Epidermal melanocyte (primary cell): Measurements from ENCODE around the gene DMRT2.

Source experiments
- DNase-seq: peaks from one replicate; pipeline ENCODE4 v3.0.0; 2011; ENCODE audit warnings: low spot score; ENCODE audit not compliant: insufficient read length

DMRT2 gene

GRCh38 chr9:1046639-1047572 is 3.3 kb upstream of the DMRT2 start:
- no peak for DNase-seq

GRCh38 chr9:1047591-1048230 is 2.4 kb upstream of the DMRT2 start:
- no peak for DNase-seq

GRCh38 chr9:1048231-1048619 is 1.9 kb upstream of the DMRT2 start:
- DNase-seq, result no peak

- DNase-seq, result no peak
Measured at GRCh38 chr9:1048811-1049210, 1.3 kb upstream of the DMRT2 start.

GRCh38 chr9:1049641-1050040 is 516 bp upstream of the DMRT2 start:
- DNase-seq, result no peak

- no peak for DNase-seq
Measured at GRCh38 chr9:1051210-1051583, 1.0 kb downstream of the DMRT2 start.

- DNase-seq, result no peak
Measured at GRCh38 chr9:1051584-1052275, 1.6 kb downstream of the DMRT2 start.

GRCh38 chr9:1052365-1053281 is 2.5 kb downstream of the DMRT2 start:
- no peak for DNase-seq

- DNase-seq, result no peak
Measured at GRCh38 chr9:1053282-1053621, 3.1 kb downstream of the DMRT2 start.

GRCh38 chr9:1053986-1054425 is 3.8 kb downstream of the DMRT2 start:
- DNase-seq, result no peak

GRCh38 chr9:1055166-1055565 is 5.0 kb downstream of the DMRT2 start:
- no peak for DNase-seq

GRCh38 chr9:1057910-1058309 is 7.8 kb downstream of the DMRT2 start:
- DNase-seq, result no peak

GRCh38 chr9:1058826-1059487 is 8.8 kb downstream of the DMRT2 start:
- no peak for DNase-seq

- DNase-seq, result no peak
Measured at GRCh38 chr9:1065130-1065529, 15.0 kb downstream of the DMRT2 start.

GRCh38 chr9:1070692-1071091 is 20.5 kb downstream of the DMRT2 start:
- DNase-seq, result no peak

- no peak for DNase-seq
Measured at GRCh38 chr9:1071730-1072129, 21.6 kb downstream of the DMRT2 start.

GRCh38 chr9:1073497-1073896 is 23.3 kb downstream of the DMRT2 start:
- no peak for DNase-seq

GRCh38 chr9:1077616-1078015 is 27.5 kb downstream of the DMRT2 start:
- no peak for DNase-seq

GRCh38 chr9:1083325-1083913 is 33.3 kb downstream of the DMRT2 start:
- peak; percentile 29 for DNase-seq

GRCh38 chr9:1085086-1085485 is 34.9 kb downstream of the DMRT2 start:
- no peak for DNase-seq
